HG02623 (cell line): ENCODE results near the gene HEPACAM2.

Experiments
- ATAC-seq: cut with Tn5 transposase; IDR thresholded peaks from one replicate; pipeline ENCODE4 v1.9.1; 2021; ENCODE audit warnings: moderate library complexity; ENCODE audit not compliant: unreplicated experiment

The HEPACAM2 gene

DNA sequence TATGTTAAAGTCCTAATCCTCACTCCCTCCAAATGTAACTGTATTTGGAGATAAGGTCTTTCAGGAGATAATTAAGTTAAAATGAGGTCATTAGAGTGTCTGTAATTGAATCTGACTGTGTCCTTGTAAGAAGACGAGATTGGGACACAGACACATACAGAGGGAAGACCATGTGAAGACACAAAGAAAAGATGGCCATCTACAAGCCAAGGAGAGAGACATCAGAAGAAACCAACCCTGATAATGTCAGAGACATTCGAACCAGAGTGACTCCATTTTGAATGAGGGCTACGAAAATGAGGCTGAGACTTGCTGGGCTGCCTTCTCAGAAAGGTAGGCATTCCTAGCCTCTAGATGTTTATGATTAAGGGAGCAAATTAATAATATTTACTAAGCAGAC, 77.5 kb downstream of the HEPACAM2 start:
- ATAC-seq: no peak

- peak; percentile 70 for ATAC-seq
Observed at GRCh38 chr7:93148144-93148543, 78.1 kb downstream of the HEPACAM2 start, which contains the start of gene SAMD9L. TSS of gene SAMD9L (minus strand) at chr7:93148385. CDS start at chr7:93135971, 12,414 bp downstream.

- peak; percentile 80 for ATAC-seq
Observed at GRCh38 chr7:93147363-93147762, 78.9 kb downstream of the HEPACAM2 start.

DNA sequence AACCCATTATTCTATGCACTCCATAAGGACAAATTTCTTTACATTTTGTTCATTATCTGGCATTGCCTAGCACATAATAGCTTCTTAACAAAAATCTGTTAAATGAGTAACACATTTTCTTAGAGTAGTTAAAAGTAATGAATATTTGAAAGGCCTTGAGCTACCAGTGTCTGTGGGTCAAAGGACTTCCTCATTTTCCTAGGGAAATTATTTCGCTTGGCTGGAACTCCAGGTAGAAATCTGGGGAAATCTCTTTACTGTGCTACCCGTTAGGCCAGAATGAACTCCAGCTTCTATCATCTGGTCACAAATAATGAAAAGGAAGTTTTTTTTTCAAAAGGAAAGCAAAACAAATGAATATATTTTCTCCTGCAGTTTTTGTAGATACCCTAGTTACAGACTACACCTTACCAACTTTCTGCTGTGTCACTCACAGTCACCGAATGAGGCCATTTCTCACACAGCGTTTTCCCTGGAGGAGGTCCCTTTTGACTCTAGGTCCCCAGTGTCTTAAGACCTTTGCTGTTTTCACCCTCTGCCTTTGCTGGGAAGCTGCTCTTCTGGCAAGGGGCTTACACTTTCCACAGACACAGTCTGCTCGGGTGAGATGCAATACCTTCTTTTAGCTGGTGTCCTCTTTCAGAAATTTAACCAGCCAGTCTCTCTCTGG, 79.7 kb downstream of the HEPACAM2 start:
- ATAC-seq: no peak

GRCh38 chr7:93146036-93146435, 80.2 kb downstream of the HEPACAM2 start:
- ATAC-seq: no peak

GRCh38 chr7:93145354-93145753, 80.9 kb downstream of the HEPACAM2 start:
- no peak for ATAC-seq

- ATAC-seq: no peak
Observed at GRCh38 chr7:93142127-93142526, 84.1 kb downstream of the HEPACAM2 start.

DNA sequence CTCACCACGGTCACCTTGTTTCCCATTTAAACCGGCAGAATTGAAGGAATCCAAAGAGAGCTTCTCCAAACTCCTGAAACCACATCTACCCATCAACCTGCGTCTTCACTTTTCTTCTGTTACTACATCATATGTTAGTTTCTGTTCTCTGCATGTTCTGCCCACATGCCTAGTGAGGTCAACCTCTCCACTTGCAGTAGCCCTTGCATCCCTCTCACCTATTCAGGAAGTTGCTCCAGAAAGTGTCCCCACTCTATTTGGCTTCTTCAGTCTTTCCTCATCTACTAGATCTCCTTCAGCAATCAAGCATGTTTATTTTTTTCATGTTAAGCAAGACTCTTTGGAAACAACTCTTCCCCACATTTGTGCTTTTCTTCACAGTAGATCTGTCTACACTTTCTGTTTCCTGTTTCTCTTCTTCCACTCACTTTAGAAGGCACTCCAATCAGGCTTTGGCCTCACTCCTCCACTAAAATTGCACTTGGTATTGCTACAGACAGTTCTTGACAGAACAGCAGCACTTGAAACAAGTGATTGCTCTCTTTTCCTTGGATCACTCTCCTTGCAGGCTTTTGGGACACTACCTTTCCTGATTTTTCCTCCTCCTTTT, 85.6 kb downstream of the HEPACAM2 start:
- ATAC-seq: no peak

GRCh38 chr7:93138576-93138975, 87.7 kb downstream of the HEPACAM2 start:
- no peak for ATAC-seq
